SJSA1 (cell line): ENCODE data around the gene DCDC2B. TPM values are rescaled to one million over a fixed set of nuclear protein-coding genes. Genes with fewer than 3 reads are reported as not detected.

Experiments used
- DNase-seq, 2 experiments: peaks; one replicate each; pipeline ENCODE4 v3.0.0-alpha.2; 2015 to 2020; ENCODE audit warnings: low spot score in 2 of 2, low read depth in 1 of 2
- H3K27ac ChIP-seq: fragments of 250-450 bp; sonication (Bioruptor Pico); 2 replicates; pipeline ENCODE4 v1.5.1; 2020; ENCODE audit warnings: mild to moderate bottlenecking, moderate library complexity
- H3K27me3 ChIP-seq: fragments of 250-450 bp; sonication (Bioruptor Pico); replicated peaks from 2 replicates; pipeline ENCODE4 v1.5.1; 2020; ENCODE audit warnings: mild to moderate bottlenecking, moderate library complexity
- H3K36me3 ChIP-seq: fragments of 250-450 bp; sonication (Bioruptor Pico); 2 replicates; pipeline ENCODE4 v1.5.1; 2020; ENCODE audit warnings: mild to moderate bottlenecking
- H3K4me1 ChIP-seq: fragments of 250-450 bp; sonication (Bioruptor Pico); replicated peaks from 2 replicates; pipeline ENCODE4 v1.6.1; 2021; ENCODE audit warnings: mild to moderate bottlenecking
- H3K4me3 ChIP-seq: fragments of 250-450 bp; sonication (Bioruptor Pico); 2 replicates; pipeline ENCODE4 v1.5.1; 2020; ENCODE audit warnings: mild to moderate bottlenecking
- H3K9me3 ChIP-seq: fragments of 250-450 bp; sonication (Bioruptor Pico); replicated peaks from 2 replicates; pipeline ENCODE4 v1.5.1; 2020; ENCODE audit warnings: mild to moderate bottlenecking
- total RNA-seq: library from RNA; depleted of rRNA; stranded (reverse); fragments of >200 nt; shearing (Covaris generic); gene quantifications from 2 replicates; pipeline ENCODE4 v1.2.3, GENCODE V29; 2014

The DCDC2B gene
- total RNA-seq, 1 experiment from 2014 or later: not detected

GRCh38 chr1:32184650-32185049, 24.2 kb upstream of the DCDC2B start:
- no peak overlapping the region for H3K4me3 ChIP-seq
- no peak overlapping the region for H3K27ac ChIP-seq
- DNase-seq: no peak
- peaks cover 98% of the 10 kb centered on the region for H3K36me3 ChIP-seq
- no peaks in the 10 kb centered on the region for H3K9me3 ChIP-seq
- H3K27me3 ChIP-seq: no peaks in the 10 kb centered on the region
- H3K4me1 ChIP-seq: peaks cover 13% of the 10 kb centered on the region

GRCh38 chr1:32186077-32186476, 22.8 kb upstream of the DCDC2B start:
- H3K27ac ChIP-seq: no peak overlapping the region
- peaks cover 100% of the 10 kb centered on the region for H3K36me3 ChIP-seq
- peaks cover 6% of the 10 kb centered on the region for H3K4me1 ChIP-seq
- H3K27me3 ChIP-seq: no peaks in the 10 kb centered on the region
- H3K4me3 ChIP-seq: no peak overlapping the region
- H3K9me3 ChIP-seq: no peaks in the 10 kb centered on the region
- no peak for DNase-seq

GRCh38 chr1:32186491-32186890, 22.4 kb upstream of the DCDC2B start:
- DNase-seq: no peak
- Histone ChIP-seq H3K9me3 (no peaks in the 10 kb centered on the region), H3K4me3 (no peak overlapping the region), H3K4me1 (peaks cover 2% of the 10 kb centered on the region), H3K27ac (no peak overlapping the region), H3K27me3 (no peaks in the 10 kb centered on the region), H3K36me3 (peaks cover 100% of the 10 kb centered on the region)

DNA sequence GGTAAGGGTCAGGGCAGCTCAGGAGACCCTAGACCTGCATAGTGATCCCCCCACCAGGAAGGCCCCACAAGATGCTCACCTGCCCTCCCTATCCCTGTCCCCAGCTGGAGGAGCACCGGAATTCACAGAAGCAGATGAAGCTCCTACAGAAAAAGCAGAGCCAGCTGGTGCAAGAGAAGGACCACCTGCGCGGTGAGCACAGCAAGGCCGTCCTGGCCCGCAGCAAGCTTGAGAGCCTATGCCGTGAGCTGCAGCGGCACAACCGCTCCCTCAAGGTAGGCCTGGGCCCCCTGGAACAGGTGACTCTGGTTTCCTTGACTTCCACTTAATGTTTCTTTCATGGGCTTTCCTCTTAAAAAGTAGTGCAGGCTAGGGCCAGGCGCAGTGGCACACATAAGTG, 21.0 kb upstream of the DCDC2B start:
- Histone ChIP-seq H3K27ac (no peak overlapping the region), H3K9me3 (no peaks in the 10 kb centered on the region), H3K4me1 (no peaks in the 10 kb centered on the region), H3K36me3 (peaks cover 100% of the 10 kb centered on the region), H3K27me3 (no peaks in the 10 kb centered on the region), H3K4me3 (no peak overlapping the region)
- no peak for DNase-seq

- DNase-seq: no peak
- Histone ChIP-seq H3K4me3 (no peak overlapping the region), H3K27ac (no peak overlapping the region), H3K4me1 (no peaks in the 10 kb centered on the region), H3K9me3 (no peaks in the 10 kb centered on the region), H3K27me3 (no peaks in the 10 kb centered on the region), H3K36me3 (peaks cover 98% of the 10 kb centered on the region)
Observed at GRCh38 chr1:32192220-32192948, 16.5 kb upstream of the DCDC2B start.

DNA sequence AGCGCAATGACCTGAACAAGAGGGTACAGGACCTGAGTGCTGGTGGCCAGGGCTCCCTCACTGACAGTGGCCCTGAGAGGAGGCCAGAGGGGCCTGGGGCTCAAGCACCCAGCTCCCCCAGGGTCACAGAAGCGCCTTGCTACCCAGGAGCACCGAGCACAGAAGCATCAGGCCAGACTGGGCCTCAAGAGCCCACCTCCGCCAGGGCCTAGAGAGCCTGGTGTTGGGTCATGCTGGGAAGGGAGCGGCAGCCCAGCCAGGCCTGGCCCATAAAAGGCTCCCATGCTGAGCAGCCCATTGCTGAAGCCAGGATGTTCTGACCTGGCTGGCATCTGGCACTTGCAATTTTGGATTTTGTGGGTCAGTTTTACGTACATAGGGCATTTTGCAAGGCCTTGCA, 13.9 kb upstream of the DCDC2B start:
- H3K4me3 ChIP-seq: no peak overlapping the region
- DNase-seq: no peak
- peaks cover 91% of the 10 kb centered on the region for H3K36me3 ChIP-seq
- peaks cover 5% of the 10 kb centered on the region for H3K4me1 ChIP-seq
- no peak overlapping the region for H3K27ac ChIP-seq
- no peaks in the 10 kb centered on the region for H3K27me3 ChIP-seq
- no peaks in the 10 kb centered on the region for H3K9me3 ChIP-seq

GRCh38 chr1:32195531-32195930, 13.4 kb upstream of the DCDC2B start:
- Histone ChIP-seq H3K36me3 (peaks cover 85% of the 10 kb centered on the region), H3K27ac (no peak overlapping the region)
- DNase-seq: no peak

GRCh38 chr1:32195972-32196823, 12.7 kb upstream of the DCDC2B start:
- Histone ChIP-seq H3K4me1 (peaks cover 10% of the 10 kb centered on the region), H3K36me3 (peaks cover 79% of the 10 kb centered on the region), H3K27me3 (no peaks in the 10 kb centered on the region), H3K27ac (no peak overlapping the region), H3K4me3 (no peak overlapping the region), H3K9me3 (no peaks in the 10 kb centered on the region)
- no peak for DNase-seq

More at GRCh38 chr1:32195531-32195930, 13.4 kb upstream of the DCDC2B start:
- Histone ChIP-seq H3K27me3 (no peaks in the 10 kb centered on the region), H3K4me1 (peaks cover 7% of the 10 kb centered on the region), H3K9me3 (no peaks in the 10 kb centered on the region), H3K4me3 (no peak overlapping the region)

DNA sequence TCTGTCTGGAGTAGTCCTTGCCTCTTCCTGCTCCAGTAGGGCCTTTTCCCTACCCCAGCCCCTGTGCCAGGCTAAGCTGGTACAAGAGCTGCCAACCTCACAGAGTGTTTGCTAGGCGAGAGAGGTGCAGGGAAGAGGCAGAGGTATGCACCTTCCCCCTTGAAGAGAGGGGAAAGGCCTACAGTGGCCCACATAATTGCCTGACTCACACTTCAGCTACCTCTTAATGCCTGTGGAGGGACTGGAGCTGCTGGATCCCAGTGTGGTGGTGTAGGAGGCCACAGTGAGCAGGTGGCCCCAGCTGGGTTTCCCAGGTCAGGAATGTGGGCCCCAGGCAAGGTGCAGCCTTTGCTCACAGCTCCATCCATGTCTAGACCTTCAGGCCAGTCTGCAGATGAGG, 11.8 kb upstream of the DCDC2B start:
- Histone ChIP-seq H3K27ac (no peak overlapping the region), H3K4me1 (peaks cover 18% of the 10 kb centered on the region), H3K9me3 (no peaks in the 10 kb centered on the region), H3K27me3 (no peaks in the 10 kb centered on the region), H3K4me3 (no peak overlapping the region), H3K36me3 (peaks cover 70% of the 10 kb centered on the region)
- no peak for DNase-seq

DNA sequence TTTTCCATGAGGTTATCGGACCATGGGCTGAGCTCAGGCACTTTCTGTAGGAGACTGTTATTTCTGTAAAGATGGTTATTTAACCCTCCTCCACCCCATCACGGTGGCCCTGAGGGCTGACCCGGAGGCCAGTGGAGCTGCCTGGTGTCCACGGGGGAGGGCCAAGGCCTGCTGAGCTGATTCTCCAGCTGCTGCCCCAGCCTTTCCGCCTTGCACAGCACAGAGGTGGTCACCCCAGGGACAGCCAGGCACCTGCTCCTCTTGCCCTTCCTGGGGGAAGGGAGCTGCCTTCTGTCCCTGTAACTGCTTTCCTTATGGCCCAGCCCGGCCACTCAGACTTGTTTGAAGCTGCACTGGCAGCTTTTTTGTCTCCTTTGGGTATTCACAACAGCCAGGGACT, 11.1 kb upstream of the DCDC2B start:
- no peaks in the 10 kb centered on the region for H3K27me3 ChIP-seq
- peaks cover 62% of the 10 kb centered on the region for H3K36me3 ChIP-seq
- H3K4me1 ChIP-seq: peaks cover 18% of the 10 kb centered on the region
- no peak overlapping the region for H3K4me3 ChIP-seq
- H3K27ac ChIP-seq: no peak overlapping the region
- no peak for DNase-seq
- H3K9me3 ChIP-seq: no peaks in the 10 kb centered on the region

- no peaks in the 10 kb centered on the region for H3K9me3 ChIP-seq
- no peak overlapping the region for H3K27ac ChIP-seq
- DNase-seq: no peak
- no peak overlapping the region for H3K4me3 ChIP-seq
- H3K36me3 ChIP-seq: peaks cover 56% of the 10 kb centered on the region
- H3K4me1 ChIP-seq: peaks cover 18% of the 10 kb centered on the region
- H3K27me3 ChIP-seq: no peaks in the 10 kb centered on the region
Observed at GRCh38 chr1:32198237-32199042, 10.4 kb upstream of the DCDC2B start.

GRCh38 chr1:32199043-32199716, 9.7 kb upstream of the DCDC2B start:
- H3K4me3 ChIP-seq: no peak overlapping the region
- no peaks in the 10 kb centered on the region for H3K27me3 ChIP-seq
- no peak overlapping the region for H3K27ac ChIP-seq
- peaks cover 49% of the 10 kb centered on the region for H3K36me3 ChIP-seq
- H3K4me1 ChIP-seq: peaks cover 18% of the 10 kb centered on the region
- no peak for DNase-seq
- H3K9me3 ChIP-seq: no peaks in the 10 kb centered on the region

DNA sequence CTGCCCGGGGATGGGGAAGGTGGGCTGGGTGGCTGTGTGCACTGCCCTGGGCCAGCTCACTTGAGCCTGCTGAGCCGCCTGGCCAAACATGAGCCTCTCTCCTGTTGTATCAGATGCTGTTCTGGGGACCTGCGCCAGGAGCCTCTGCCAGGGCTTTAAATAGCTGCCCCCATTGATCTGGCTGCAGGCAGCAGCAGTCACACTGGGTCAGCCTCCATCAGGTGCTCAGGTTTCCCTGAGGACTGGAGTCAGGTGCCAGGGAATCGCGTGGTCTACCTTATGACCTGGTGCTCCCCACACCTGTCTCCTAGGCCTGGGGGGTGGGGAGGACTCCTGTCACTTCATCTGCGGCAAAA, 9.2 kb upstream of the DCDC2B start:
- peaks cover 18% of the 10 kb centered on the region for H3K4me1 ChIP-seq
- H3K27ac ChIP-seq: no peak overlapping the region; the same call in 1 of the 2 replicates
- peak overlapping the region; percentile 49; the same call in 1 of the 2 replicates for H3K4me3 ChIP-seq
- no peak for DNase-seq
- H3K9me3 ChIP-seq: no peaks in the 10 kb centered on the region
- peaks cover 44% of the 10 kb centered on the region for H3K36me3 ChIP-seq
- H3K27me3 ChIP-seq: no peaks in the 10 kb centered on the region
